ENCODE results near the gene ANKRD9.

The ANKRD9 gene

DNA sequence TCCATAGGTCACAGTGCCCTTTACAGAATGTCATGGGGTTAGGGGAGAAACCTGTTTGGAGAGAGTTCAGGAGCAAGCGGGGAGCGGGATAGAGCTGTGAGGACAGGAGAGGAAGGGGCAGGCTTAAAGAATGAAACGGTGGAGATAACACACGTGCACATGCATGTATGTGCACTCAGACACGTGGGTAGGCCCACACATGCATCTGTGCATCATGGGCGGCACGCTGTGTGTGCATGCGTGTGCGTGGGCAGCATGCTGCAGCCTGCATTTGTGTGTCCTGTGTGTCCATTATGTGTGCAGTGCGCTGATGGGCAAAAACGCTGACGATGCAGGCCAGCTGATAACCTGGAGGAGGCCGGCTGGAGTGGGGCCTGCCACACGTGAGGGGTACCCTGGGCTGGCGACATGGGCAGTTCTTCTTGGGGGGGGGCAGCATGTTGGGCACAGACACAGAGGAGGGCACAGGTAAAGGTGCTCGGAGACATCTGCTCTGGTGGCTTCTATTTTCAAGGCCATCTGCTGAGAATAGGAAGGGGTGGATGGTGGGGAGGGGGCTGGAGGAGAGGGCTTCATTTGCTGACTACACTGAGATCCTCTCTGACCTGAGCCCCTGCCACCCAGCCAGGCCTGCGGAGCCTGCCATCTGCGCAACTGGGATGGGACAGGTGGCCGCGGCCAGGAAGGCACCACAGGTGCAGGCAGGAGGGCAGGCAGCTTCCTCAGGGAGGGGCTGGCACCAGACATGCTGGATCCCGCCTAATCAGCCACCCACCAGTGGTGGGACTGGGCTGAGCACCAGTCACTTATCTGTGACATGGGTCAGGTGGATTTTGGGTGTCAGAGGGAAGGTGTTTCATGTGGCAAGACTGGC, 4.6 kb upstream of the ANKRD9 start:
- DNase-seq (ENCODE audit: low read depth, low spot score): no peak

GRCh38 chr14:102512793-102513300, 3.3 kb upstream of the ANKRD9 start:
- no peak for DNase-seq (ENCODE audit: low read depth, low spot score)

DNA sequence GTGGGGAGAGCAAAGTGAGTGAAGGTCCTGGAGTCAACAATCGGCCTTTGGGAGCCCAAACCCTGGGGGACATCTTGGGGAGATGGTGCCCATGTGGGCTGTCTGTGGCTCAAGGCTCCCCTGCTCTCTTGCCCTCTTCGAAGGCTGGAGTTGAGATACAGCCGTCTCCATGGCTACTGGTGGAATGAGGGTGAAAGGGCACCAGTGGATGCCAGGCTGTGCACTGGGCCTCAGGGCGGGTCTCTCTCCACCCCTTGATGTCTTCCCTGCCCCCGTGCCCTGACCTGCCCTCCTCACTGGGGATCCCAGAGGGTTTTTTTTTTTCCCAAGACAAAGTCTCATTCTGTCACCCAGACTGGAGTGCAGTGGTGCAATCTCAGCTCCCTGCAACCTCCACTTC, 2.0 kb upstream of the ANKRD9 start:
- no peak for DNase-seq (ENCODE audit: low read depth, low spot score)

GRCh38 chr14:102510616-102511520, 1.3 kb upstream of the ANKRD9 start:
- DNase-seq (ENCODE audit: low read depth, low spot score): peak; percentile 73

DNA sequence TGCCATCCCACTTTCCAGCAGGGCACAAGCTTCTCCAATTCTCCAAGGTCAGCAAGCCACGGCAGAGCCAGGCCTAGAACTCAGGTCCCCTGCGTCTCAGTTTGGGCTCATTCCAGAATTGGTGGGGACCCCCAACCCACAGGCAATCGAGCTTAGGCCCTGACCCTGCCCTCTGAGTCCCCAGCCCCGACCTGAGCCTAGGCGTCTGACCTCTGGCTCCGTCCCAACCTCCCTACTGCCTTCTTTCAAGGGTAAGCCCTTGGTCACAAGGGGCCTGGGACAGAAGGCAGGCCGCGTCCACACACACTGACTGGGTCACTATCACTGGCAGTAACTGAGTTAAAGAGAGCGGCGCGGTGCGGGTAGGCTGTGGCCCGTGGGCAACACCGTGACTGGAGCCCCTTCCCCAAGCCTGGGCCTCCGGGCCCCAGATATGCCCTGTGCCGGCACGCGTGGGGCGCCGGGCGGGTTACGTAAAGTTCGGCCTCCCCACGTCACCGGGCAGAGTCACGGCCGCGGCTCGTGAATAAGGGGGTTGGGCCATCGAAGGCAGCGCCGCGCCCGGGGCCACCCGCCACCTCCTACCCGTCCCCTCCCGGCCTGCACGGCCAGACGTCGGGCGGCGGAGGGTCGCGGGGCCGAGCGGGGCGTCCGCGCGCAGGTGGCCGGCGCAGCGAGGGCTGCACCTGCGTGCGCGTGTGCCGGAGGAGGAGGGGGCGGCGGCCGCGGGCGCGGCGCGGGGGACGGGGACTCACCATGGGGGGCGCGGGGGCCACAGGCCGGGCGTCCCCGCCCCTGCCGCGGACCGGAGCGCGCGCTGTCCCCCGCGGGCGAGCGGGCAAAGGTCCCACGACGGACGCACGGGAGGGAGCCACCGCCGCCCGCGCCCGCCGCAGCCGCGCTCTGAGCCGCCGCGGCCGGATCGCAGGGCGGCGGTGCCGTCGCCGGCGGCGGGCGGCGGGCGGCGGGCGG, 516 bp downstream of the ANKRD9 start:
- no peak for DNase-seq (ENCODE audit: low read depth, low spot score)

DNA sequence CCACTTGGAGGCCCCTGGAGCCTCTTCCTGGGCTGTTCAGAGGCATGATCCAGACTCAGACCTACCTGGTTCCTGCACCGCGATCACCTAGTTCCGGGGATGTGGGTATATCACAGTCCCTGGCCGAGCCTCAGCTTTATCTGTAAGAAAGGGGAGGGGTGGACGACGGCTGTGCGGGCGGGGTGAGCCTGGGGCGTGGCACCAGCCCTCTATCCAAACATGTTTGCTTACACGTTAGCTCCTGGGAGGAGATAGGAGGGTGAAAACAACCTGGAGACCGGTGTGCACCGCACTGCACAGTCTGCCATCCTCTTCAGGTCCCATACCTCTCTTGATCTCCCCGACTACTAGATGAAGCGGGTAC, 1.2 kb downstream of the ANKRD9 start:
- DNase-seq (ENCODE audit: low read depth, low spot score): no peak

- DNase-seq (ENCODE audit: low read depth, low spot score): no peak
These were observed 1.7 kb downstream of the ANKRD9 start for GRCh38 chr14:102507857-102508312.

DNA sequence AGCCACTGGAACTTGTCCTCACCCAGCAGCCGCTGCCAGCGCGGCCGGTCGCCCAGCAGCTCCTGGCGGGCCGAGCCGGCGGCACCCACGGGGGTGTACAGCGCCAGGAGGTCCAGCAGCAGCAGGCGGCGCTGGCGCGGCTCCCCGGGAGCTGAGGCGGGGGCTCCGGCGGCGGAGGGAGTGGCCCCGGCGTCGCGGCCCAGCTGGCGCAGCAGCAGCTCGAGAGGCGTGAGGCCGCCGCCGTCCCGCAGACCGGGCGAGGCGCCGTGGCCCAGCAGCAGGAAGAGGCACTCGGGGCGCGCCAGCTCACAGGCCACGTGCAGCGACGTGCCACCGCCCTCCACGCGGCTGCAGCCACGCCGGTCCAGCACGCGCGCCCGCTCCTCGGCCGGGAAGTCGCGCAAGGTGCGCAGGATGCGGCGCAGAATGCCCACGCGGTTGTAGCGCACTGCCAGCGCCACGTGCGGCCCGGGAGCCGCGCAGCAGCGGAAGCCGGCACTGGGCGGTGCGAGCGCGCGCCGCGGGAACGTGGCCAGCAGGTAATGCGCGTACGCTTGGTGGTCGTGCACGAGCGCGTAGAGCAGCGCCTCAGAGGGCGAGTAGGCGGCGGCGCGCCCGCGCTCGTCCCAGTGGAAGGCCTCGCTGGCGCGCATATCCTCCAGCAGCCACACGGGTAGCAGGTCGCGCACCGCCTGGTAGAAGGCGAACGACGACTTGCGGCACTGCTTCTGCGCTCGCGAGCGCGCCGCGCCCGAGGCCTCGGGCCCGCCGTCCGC, 2.3 kb downstream of the ANKRD9 start:
- DNase-seq (ENCODE audit: low read depth, low spot score): no peak

DNA sequence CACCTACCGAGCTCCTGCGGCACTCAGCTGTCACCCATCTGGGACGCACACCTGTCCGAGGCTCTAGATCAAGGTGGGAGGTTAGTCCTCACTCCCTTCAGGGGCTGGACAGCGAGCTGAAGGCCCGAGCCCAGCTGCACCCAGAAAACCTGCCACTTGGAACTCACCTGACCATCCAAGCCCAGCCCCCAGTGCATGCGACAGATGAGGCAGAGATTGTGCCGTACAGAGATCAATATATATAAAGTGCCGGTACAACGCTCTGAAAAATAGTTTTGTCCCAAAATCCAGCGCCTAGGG, 3.0 kb downstream of the ANKRD9 start:
- no peak for DNase-seq (ENCODE audit: low read depth, low spot score)

GRCh38 chr14:102505775-102506625, 3.6 kb downstream of the ANKRD9 start:
- DNase-seq (ENCODE audit: low read depth, low spot score): no peak

- no peak for DNase-seq (ENCODE audit: low read depth, low spot score)
These were observed 4.5 kb downstream of the ANKRD9 start for GRCh38 chr14:102505000-102505619.

DNA sequence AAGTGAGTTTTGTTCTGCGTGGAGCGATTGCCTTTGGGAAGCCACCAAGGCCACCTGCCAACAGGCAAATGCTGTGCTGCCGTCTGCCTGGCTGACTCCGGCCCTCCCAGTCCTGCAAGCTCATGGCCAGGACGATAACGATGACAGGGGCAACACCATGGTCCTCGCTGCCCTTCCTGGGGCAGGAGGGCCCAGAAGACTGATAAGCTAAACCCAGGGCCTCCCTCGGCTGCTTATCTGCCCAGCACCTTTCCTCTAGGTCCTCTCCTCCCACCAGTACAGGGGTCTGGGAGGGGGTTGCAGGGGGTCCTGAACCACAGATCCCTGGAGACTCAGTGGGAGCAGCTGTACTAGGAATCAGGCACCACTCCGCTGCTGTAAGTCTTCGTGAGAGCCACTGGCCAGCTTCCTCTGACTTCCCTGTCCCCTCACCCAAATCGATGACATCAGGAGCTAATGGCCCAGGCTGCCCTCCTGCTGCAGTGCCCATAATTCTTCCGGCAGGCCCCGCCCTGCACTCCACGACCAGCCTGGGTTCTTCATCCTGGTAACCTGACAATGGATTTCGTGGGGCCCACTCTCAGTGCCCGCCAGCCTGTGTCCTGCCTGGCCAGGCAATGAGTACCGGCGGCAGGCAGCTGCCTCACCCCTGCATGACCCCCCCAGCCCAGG, 5.1 kb downstream of the ANKRD9 start:
- DNase-seq (ENCODE audit: low read depth, low spot score): no peak

GRCh38 chr14:102503641-102504327, 5.8 kb downstream of the ANKRD9 start:
- no peak for DNase-seq (ENCODE audit: low read depth, low spot score)

DNA sequence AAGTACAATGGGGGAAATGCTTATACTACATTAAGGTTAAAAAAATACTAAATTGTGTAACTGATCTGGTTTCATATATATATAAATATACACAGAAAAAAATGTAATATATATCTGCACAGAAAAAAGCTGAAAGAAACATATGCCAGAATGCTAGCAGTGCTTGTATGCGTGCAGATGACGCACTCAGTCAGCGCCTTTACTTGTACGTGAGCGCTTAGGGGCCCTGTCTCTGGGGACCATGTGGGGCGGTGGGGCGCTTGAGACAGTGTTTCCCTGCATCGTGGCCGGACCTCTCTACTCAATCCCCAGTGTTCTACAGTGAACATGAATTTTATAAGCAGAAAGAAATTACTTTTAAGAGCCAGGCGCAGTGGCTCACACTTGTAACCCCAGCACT, 7.0 kb downstream of the ANKRD9 start:
- no peak for DNase-seq (ENCODE audit: low read depth, low spot score)

GRCh38 chr14:102501751-102502315, 7.7 kb downstream of the ANKRD9 start:
- no peak for DNase-seq (ENCODE audit: low read depth, low spot score)

DNA sequence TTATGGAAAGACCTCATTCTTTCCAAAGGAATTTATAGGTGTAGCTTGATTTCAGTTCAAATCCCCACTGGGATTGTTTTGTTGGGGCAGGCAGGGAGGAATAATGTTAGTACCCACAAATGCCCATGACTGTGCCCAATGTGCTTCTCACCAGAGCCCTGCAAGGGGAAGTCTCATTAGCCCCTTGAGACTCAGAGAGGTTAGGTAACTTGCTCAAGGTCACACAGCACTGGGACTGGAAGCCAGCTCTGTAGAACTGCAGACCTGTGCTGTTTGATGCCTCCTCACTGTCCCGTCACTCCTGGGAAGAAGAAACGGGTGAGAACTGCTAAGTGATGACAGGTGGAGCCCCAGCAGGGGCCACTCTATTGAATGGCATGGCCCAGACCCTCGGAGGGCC, 8.9 kb downstream of the ANKRD9 start:
- no peak for DNase-seq (ENCODE audit: low read depth, low spot score)

DNA sequence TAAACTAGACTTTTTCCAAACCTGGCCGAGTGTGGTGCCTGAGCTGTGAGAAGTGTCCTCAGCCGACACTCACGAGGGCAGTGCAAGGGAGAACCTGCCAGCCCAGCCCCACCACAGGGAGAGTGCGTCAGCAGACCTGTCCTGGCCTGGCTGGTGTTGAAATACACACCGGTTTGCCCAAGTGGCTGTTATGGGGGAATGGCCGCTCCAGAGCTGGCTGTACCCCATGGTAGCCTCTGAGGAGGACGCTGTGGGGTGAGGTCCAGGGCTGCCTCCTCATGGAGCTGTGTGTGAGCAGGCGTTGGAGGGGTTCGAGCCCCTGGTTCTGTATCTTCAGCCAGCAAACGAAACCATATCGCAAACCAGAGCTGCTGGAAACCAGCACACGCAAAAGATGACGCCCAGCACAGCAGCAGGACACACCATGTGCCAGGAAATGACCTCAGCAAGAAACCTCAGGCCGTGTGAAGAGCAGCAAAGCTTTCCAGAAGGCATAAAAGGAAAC, 9.4 kb downstream of the ANKRD9 start:
- no peak for DNase-seq (ENCODE audit: low read depth, low spot score)

Measured in iPS DF 19.7 (cell line).